Measurements from ENCODE around the gene HMGN4.

Gene HMGN4

DNA sequence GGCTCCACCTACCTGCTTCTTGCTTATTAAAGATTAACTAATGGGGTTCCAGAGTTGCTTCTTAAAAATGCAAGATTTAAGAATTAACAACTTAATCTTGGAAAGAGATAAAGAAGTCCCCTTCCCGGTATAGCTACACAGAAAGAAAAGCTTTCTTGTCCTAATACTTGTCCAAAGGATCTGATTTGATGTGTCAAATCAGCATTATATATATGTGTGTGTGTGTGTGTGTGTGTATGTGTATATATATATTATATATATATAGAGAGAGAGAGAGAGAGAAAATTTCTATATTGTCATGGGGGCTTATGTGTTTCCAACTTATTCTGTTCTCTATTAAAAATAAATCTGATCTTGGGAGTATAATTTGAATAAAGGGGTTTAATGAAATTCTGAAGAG lies 4.6 kb upstream of the HMGN4 start:
- H3K4me3 ChIP-seq (ENCODE audit: low read depth, low read length) = peak overlapping the region; percentile 45
- DNase-seq (ENCODE audit: low read depth) = no peak
- TF ChIP-seq CTCF (IDR thresholded peaks at IDR 0.05; ENCODE audit: low read depth, low read length, missing control alignments) = no peak

- no peak for DNase-seq (ENCODE audit: low read depth)
- no peak overlapping the region for H3K4me3 ChIP-seq (ENCODE audit: low read depth, low read length)
- no peak for TF ChIP-seq CTCF (IDR thresholded peaks at IDR 0.05; ENCODE audit: low read depth, low read length, missing control alignments)
Measured at GRCh38 chr6:26534681-26535465, 3.3 kb upstream of the HMGN4 start.

GRCh38 chr6:26536571-26537159 lies 1.5 kb upstream of the HMGN4 start:
- DNase-seq (ENCODE audit: low read depth) = peak; percentile 80
- no peak for TF ChIP-seq CTCF (IDR thresholded peaks at IDR 0.05; ENCODE audit: low read depth, low read length, missing control alignments)
- H3K4me3 ChIP-seq (ENCODE audit: low read depth, low read length) = peak overlapping the region; percentile 87

GRCh38 chr6:26537160-26537845 lies 863 bp upstream of the HMGN4 start:
- H3K4me3 ChIP-seq (ENCODE audit: low read depth, low read length) = peak overlapping the region; percentile 87
- DNase-seq (ENCODE audit: low read depth) = peak; percentile 86
- TF ChIP-seq CTCF (IDR thresholded peaks at IDR 0.05; ENCODE audit: low read depth, low read length, missing control alignments) = no peak

DNA sequence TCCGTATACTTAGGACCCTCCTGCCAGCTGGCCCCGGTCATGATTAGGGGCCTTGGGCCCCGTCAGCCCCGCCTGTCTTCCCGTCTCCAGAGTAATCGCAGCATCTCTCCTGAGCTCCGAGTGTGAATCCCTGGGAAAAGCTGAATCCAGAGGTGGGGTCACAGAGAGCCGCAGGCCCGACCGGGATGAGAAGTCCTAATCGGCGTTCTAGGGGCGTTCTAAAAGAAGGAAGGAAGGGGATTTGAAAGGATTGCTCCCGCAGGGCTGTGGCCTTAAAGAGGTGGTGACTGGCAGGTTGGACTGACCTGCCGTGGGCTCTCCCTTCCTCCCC lies 371 bp downstream of the HMGN4 start:
- DNase-seq (ENCODE audit: low read depth) = no peak
- TF ChIP-seq CTCF (IDR thresholded peaks at IDR 0.05; ENCODE audit: low read depth, low read length, missing control alignments) = no peak
- peak overlapping the region; percentile 87 for H3K4me3 ChIP-seq (ENCODE audit: low read depth, low read length)

DNA sequence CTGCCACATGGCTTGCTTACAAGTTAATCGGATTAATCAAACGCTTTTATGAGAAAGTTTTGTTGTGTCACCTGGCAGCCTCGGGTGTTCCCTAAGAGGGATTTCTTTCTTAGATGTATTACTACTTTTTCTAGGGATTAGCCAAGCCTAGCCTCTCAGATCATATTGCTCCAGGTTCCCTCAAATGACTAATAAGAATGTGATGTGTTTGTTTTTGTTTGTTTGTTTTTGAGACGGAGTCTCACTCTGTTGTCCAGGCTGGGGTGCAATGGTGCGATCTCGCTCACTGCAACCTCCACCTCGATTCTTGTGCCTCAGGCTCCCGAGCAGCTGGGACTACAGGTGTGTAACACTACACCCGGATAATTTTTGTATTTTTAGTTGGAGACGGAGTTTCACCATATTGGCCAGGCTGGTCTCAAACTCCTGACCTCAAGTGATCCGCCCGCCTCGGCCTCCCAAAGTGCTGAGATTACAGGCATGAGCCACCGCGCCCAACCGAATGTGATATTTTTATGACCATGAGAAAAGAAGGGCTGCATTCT lies 977 bp downstream of the HMGN4 start:
- TF ChIP-seq CTCF (IDR thresholded peaks at IDR 0.05; ENCODE audit: low read depth, low read length, missing control alignments) = no peak
- DNase-seq (ENCODE audit: low read depth) = no peak
- H3K4me3 ChIP-seq (ENCODE audit: low read depth, low read length) = peak overlapping the region; percentile 87
